Skeletal muscle tissue (tissue), 4 donors: ENCODE measurements around the gene P2RY6. TPM values are rescaled to one million over a fixed set of nuclear protein-coding genes. Genes with fewer than 3 reads are reported as not detected.
"Not testable (repeated sequence)": the region's sequence is repeated elsewhere in the genome, so short reads cannot be mapped to it uniquely, and the experiment has no call there.

Source experiments
- H3K27ac ChIP-seq: one replicate; pipeline ENCODE4 v1.7.0; 2013; ENCODE audit warnings: mild to moderate bottlenecking, low read depth, low read length, inconsistent platforms
- H3K27me3 ChIP-seq, 3 donors: one replicate each; pipeline ENCODE4 v1.7.0; 2013; ENCODE audit warnings: low read length in 3 of 3; ENCODE audit not compliant: control insufficient read depth in 3 of 3, insufficient read depth in 3 of 3
- H3K36me3 ChIP-seq, 3 donors: one replicate each; pipeline ENCODE4 v1.7.0; 2013; ENCODE audit warnings: low read length in 3 of 3; ENCODE audit not compliant: control insufficient read depth in 3 of 3, insufficient read depth in 3 of 3
- H3K4me1 ChIP-seq, 3 donors: one replicate each; pipeline ENCODE4 v1.7.0; 2013; ENCODE audit warnings: low read length in 3 of 3, mild to moderate bottlenecking in 3 of 3; ENCODE audit not compliant: control insufficient read depth in 3 of 3, insufficient read depth in 3 of 3
- H3K4me3 ChIP-seq, 3 donors: one replicate each; pipeline ENCODE4 v1.7.0; 2013; ENCODE audit warnings: low read length in 3 of 3
- H3K9ac ChIP-seq, 3 donors: one replicate each; pipeline ENCODE4 v1.7.0; 2013; ENCODE audit warnings: low read length in 3 of 3, mild to moderate bottlenecking in 3 of 3, moderate library complexity in 2 of 3, low read depth in 1 of 3
- H3K9me3 ChIP-seq, 3 donors: one replicate each; pipeline ENCODE4 v1.7.0; 2013; ENCODE audit warnings: low read length in 3 of 3; ENCODE audit not compliant: control insufficient read depth in 3 of 3
- total RNA-seq: library from RNA; depleted of rRNA; stranded (reverse); fragments of >200 nt; gene quantifications from one replicate; pipeline ENCODE4 v1.2.3, GENCODE V29; 2014
- donor health status: Osteomylitis.

Gene P2RY6
- total RNA-seq, 1 donor from 2014 or later, result 2.1 TPM

- Histone ChIP-seq H3K27me3 (no peaks in the 10 kb centered on the region), H3K9me3 (no peaks in the 10 kb centered on the region), H3K4me1 (peaks cover 46 to 74% (median 68%) of the 10 kb centered on the region in 3 donors), H3K36me3 (peaks cover 10 to 32% (median 22%) of the 10 kb centered on the region in 3 donors), H3K27ac (no peak overlapping the region), H3K4me3 (no peak overlapping the region), H3K9ac (peak overlapping the region in 1 of 3 donors; percentile 40)
Observed at GRCh38 chr11:73229896-73230875, 42.0 kb upstream of the P2RY6 start.

GRCh38 chr11:73230931-73231330 is 41.2 kb upstream of the P2RY6 start:
- no peaks in the 10 kb centered on the region for H3K27me3 ChIP-seq
- peaks cover 48 to 74% (median 68%) of the 10 kb centered on the region in 3 donors for H3K4me1 ChIP-seq
- no peak overlapping the region for H3K27ac ChIP-seq
- H3K4me3 ChIP-seq, result no peak overlapping the region
- H3K9me3 ChIP-seq, result no peaks in the 10 kb centered on the region
- no peak overlapping the region for H3K9ac ChIP-seq
- peaks cover 10 to 34% (median 22%) of the 10 kb centered on the region in 3 donors for H3K36me3 ChIP-seq

- Histone ChIP-seq H3K4me1 (peaks cover 53 to 75% (median 72%) of the 10 kb centered on the region in 3 donors), H3K36me3 (peaks cover 10 to 34% (median 22%) of the 10 kb centered on the region in 3 donors), H3K9ac (peak overlapping the region in 1 of 3 donors; percentile 57)
- not testable (repeated sequence) for H3K27me3 ChIP-seq, H3K27ac ChIP-seq, H3K9me3 ChIP-seq, H3K4me3 ChIP-seq
Observed at GRCh38 chr11:73232487-73232886, 39.7 kb upstream of the P2RY6 start.

- peaks cover 58 to 77% (median 73%) of the 10 kb centered on the region in 3 donors for H3K4me1 ChIP-seq
- H3K27me3 ChIP-seq, result no peaks in the 10 kb centered on the region
- no peaks in the 10 kb centered on the region for H3K9me3 ChIP-seq
- peaks cover 10 to 34% (median 22%) of the 10 kb centered on the region in 3 donors for H3K36me3 ChIP-seq
- H3K9ac ChIP-seq, result peak overlapping the region in 1 of 3 donors; percentile 57
- peak overlapping the region; percentile 96 for H3K27ac ChIP-seq
- no peak overlapping the region for H3K4me3 ChIP-seq
Observed at GRCh38 chr11:73233211-73233610, 38.9 kb upstream of the P2RY6 start.

- peaks cover 62 to 77% (median 73%) of the 10 kb centered on the region in 3 donors for H3K4me1 ChIP-seq
- H3K9ac ChIP-seq, result no peak overlapping the region
- no peak overlapping the region for H3K4me3 ChIP-seq
- H3K27ac ChIP-seq, result peak overlapping the region; percentile 96
- H3K36me3 ChIP-seq, result peaks cover 10 to 32% (median 20%) of the 10 kb centered on the region in 3 donors
- no peaks in the 10 kb centered on the region for H3K9me3 ChIP-seq
- H3K27me3 ChIP-seq, result no peaks in the 10 kb centered on the region
Observed at GRCh38 chr11:73233692-73234470, 38.3 kb upstream of the P2RY6 start.

- H3K9ac ChIP-seq, result peak overlapping the region in 2 of 3 donors; percentile 28 to 81
- H3K4me3 ChIP-seq, result peak overlapping the region in 1 of 3 donors; percentile 22
- peaks cover 63 to 77% (median 73%) of the 10 kb centered on the region in 3 donors for H3K4me1 ChIP-seq
- H3K27me3 ChIP-seq, result no peaks in the 10 kb centered on the region
- H3K27ac ChIP-seq, result peak overlapping the region; percentile 96
- no peaks in the 10 kb centered on the region for H3K9me3 ChIP-seq
- H3K36me3 ChIP-seq, result peaks cover 10 to 26% (median 19%) of the 10 kb centered on the region in 3 donors
Observed at GRCh38 chr11:73234471-73235181, 37.5 kb upstream of the P2RY6 start.

GRCh38 chr11:73235236-73235786 is 36.8 kb upstream of the P2RY6 start:
- H3K9me3 ChIP-seq, result no peaks in the 10 kb centered on the region
- H3K9ac ChIP-seq, result peak overlapping the region; percentile 7 to 81 (median 68)
- H3K4me1 ChIP-seq, result peaks cover 65 to 77% (median 75%) of the 10 kb centered on the region in 3 donors
- H3K27me3 ChIP-seq, result no peaks in the 10 kb centered on the region
- H3K36me3 ChIP-seq, result peaks cover 6 to 19% (median 15%) of the 10 kb centered on the region in 3 donors
- peak overlapping the region; percentile 96 for H3K27ac ChIP-seq
- H3K4me3 ChIP-seq, result peak overlapping the region in 1 of 3 donors; percentile 22

- Histone ChIP-seq H3K9me3 (no peaks in the 10 kb centered on the region), H3K36me3 (peaks cover 6 to 15% (median 15%) of the 10 kb centered on the region in 3 donors), H3K4me1 (peaks cover 74 to 86% (median 85%) of the 10 kb centered on the region in 3 donors), H3K27me3 (no peaks in the 10 kb centered on the region), H3K4me3 (peak overlapping the region in 2 of 3 donors; percentile 24 to 35), H3K9ac (peak overlapping the region; percentile 68 to 81 (median 72)), H3K27ac (peak overlapping the region; percentile 96)
Observed at GRCh38 chr11:73236205-73236765, 35.9 kb upstream of the P2RY6 start.

GRCh38 chr11:73236854-73237253 is 35.3 kb upstream of the P2RY6 start:
- Histone ChIP-seq H3K27ac (peak overlapping the region; percentile 96), H3K4me1 (peaks cover 74 to 91% (median 89%) of the 10 kb centered on the region in 3 donors), H3K27me3 (no peaks in the 10 kb centered on the region)

More at GRCh38 chr11:73236854-73237253, 35.3 kb upstream of the P2RY6 start:
- Histone ChIP-seq H3K4me3 (peak overlapping the region in 1 of 3 donors; percentile 35), H3K9ac (peak overlapping the region; percentile 68 to 81 (median 72)), H3K36me3 (peaks cover 6 to 15% (median 15%) of the 10 kb centered on the region in 3 donors), H3K9me3 (no peaks in the 10 kb centered on the region)
